HepG2 (cell line): ENCODE results near the gene MEIOB. TPM values are rescaled to one million over a fixed set of nuclear protein-coding genes. Genes with fewer than 3 reads are reported as not detected.

Source experiments
- E2F1 ChIP-seq: sonication (generic); formaldehyde crosslinking; IDR thresholded peaks from 2 replicates; pipeline ENCODE4 v1.5.0; 2020; ENCODE audit warnings: missing genetic modification reagents
- KDM4B ChIP-seq: sonication (generic); formaldehyde crosslinking; IDR thresholded peaks from 2 replicates; pipeline ENCODE4 v1.4.0; 2020; ENCODE audit warnings: missing genetic modification reagents
- LCORL ChIP-seq, 2 experiments: fragments of 450-650 bp in 1 of 2; sonication (generic) in 1 of 2; formaldehyde crosslinking in 1 of 2; IDR thresholded peaks; 2 replicates each; pipeline versions ENCODE4 v1.5.0 to v1.6.1; 2017 to 2020; ENCODE audit warnings: antibody characterized with exemption in 1 of 2, missing genetic modification reagents in 1 of 2
- MAFK ChIP-seq, 2 experiments: IDR thresholded peaks in 1 of 2; conservative IDR thresholded peaks in 1 of 2; 2 replicates each; pipeline ENCODE4 v1.6.1; 2011; ENCODE audit warnings: improper control_type of control experiment in 2 of 2, low read length in 2 of 2
- ZNF136 ChIP-seq: sonication (generic); formaldehyde crosslinking; IDR thresholded peaks from 2 replicates; pipeline ENCODE4 v1.8.1; 2022; ENCODE audit warnings: low read depth, mild to moderate bottlenecking, moderate library complexity, missing genetic modification reagents
- ZNF180 ChIP-seq: sonication (generic); formaldehyde crosslinking; IDR thresholded peaks from 2 replicates; pipeline ENCODE4 v1.4.0; 2020; ENCODE audit warnings: low read depth, missing genetic modification reagents, borderline replicate concordance
- ZNF232 ChIP-seq: sonication (generic); formaldehyde crosslinking; IDR thresholded peaks from 2 replicates; pipeline ENCODE4 v1.4.0; 2020; ENCODE audit warnings: missing genetic modification reagents, borderline replicate concordance
- ZNF710 ChIP-seq: sonication (generic); formaldehyde crosslinking; IDR thresholded peaks from 2 replicates; pipeline ENCODE4 v1.5.0; 2020; ENCODE audit warnings: mild to moderate bottlenecking, missing genetic modification reagents, borderline replicate concordance
- polyA plus RNA-seq, 8 experiments: library from polyadenylated mRNA; depleted of rRNA in 3 of 8; stranded (reverse) in 7 of 8; unstranded in 1 of 8; fragments of >200 nt; fragmentation: Illumina TruSeq in 4 of 8; extraction: Trizol in 4 of 8; gene quantifications; 2 replicates each; pipeline versions ENCODE4 v1.2.1 to v1.2.3, GENCODE V29; 2011 to 2016; ENCODE audit warnings: low read depth in 4 of 8, missing spikeins in 1 of 8, mixed read lengths in 1 of 8; ENCODE audit not compliant: insufficient read depth in 1 of 8
- total RNA-seq, 5 experiments: library from RNA; depleted of rRNA; stranded (reverse); fragments of >200 nt; fragmentation: Illumina TruSeq; extraction: Trizol; gene quantifications; 2 replicates each; pipeline ENCODE4 v1.2.3, GENCODE V29; 2016; ENCODE audit warnings: low read depth in 1 of 5
- TF ChIP-seq, protein P1 (sequence below): IDR thresholded peaks from 2 replicates; pipeline ENCODE4 v1.6.1; 2016; ENCODE audit warnings: mild to moderate bottlenecking
- TF ChIP-seq, protein P2 (sequence below): sonication (generic); formaldehyde crosslinking; IDR thresholded peaks from 2 replicates; pipeline ENCODE4 v1.4.0; 2020; ENCODE audit warnings: mild to moderate bottlenecking, missing genetic modification reagents
- TF ChIP-seq, protein P3 (sequence below): IDR thresholded peaks from 2 replicates; pipeline ENCODE4 v1.6.1; 2016; ENCODE audit warnings: low read depth, borderline replicate concordance
- TF ChIP-seq, protein P4 (sequence below): sonication (generic); formaldehyde crosslinking; IDR thresholded peaks from 2 replicates; pipeline ENCODE4 v1.4.0; 2020; ENCODE audit warnings: missing genetic modification reagents
- TF ChIP-seq, protein P5 (sequence below): sonication (generic); formaldehyde crosslinking; conservative IDR thresholded peaks from 2 replicates; pipeline ENCODE4 v1.4.0; 2020; ENCODE audit warnings: mild to moderate bottlenecking, missing genetic modification reagents, moderate library complexity

MEIOB gene
- total and polyA plus RNA-seq, 2 of the 13 experiments (the other 11 are each of a cell fraction or from before 2014, with no cell fraction given): 0.17 TPM; not detected in 1

DNA sequence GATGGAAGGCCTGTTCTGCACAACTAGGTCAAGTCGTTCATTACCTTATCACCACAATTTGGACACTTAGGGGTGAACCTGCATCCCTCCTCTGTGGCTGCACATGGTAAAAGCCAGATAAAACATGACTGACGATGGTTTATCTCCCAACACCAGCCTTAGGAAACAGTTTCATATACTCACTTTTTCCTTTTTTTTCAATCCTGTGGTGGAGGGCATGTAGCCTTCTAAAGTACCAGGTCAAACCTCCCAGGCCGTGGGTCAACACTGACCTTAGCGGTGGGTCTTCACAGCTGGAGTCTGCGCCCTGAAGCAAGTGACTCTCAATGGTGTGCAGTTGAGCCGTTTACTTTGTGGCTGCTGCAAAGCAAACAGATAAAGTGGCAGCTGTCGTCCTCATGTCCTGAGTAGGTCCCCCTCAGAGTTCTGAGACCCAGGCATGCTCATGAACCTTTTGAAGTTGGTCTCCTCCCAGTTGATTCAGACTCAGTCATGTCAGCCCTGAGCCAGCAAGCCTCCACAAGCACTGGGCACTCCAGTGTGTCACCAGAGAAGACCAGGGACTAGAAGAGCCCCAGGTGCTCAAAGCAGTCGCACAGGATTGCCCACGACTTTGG, 39.0 kb downstream of the MEIOB start (continued):
- no peak for TF ChIP-seq MAFK (conservative IDR thresholded peaks at IDR 0.05 in 1 of 2, IDR thresholded peaks at IDR 0.05 in 1 of 2; ENCODE audit: low read length in 2 of 2)
- peak; percentile 46; the same call in 1 of the 2 replicates for TF ChIP-seq ZNF710 (CRISPR knock-in tag)
- no peak for TF ChIP-seq ZNF232 (CRISPR knock-in tag)
- TF ChIP-seq, protein P1, sequence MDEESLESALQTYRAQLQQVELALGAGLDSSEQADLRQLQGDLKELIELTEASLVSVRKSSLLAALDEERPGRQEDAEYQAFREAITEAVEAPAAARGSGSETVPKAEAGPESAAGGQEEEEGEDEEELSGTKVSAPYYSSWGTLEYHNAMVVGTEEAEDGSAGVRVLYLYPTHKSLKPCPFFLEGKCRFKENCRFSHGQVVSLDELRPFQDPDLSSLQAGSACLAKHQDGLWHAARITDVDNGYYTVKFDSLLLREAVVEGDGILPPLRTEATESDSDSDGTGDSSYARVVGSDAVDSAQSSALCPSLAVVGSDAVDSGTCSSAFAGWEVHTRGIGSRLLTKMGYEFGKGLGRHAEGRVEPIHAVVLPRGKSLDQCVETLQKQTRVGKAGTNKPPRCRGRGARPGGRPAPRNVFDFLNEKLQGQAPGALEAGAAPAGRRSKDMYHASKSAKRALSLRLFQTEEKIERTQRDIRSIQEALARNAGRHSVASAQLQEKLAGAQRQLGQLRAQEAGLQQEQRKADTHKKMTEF (CRISPR knock-in tag): peak; percentile 63; the same call in 1 of the 2 replicates
- TF ChIP-seq LCORL (IDR thresholded peaks at IDR 0.05): no peak
- peak; percentile 78 for TF ChIP-seq LCORL (CRISPR knock-in tag; IDR thresholded peaks at IDR 0.05)
- TF ChIP-seq KDM4B (CRISPR knock-in tag): peak; percentile 39; the same call in 1 of the 2 replicates
- TF ChIP-seq E2F1 (CRISPR knock-in tag): 0 out of 2 replicates have a peak, but pooled peaks have one; percentile 30
- TF ChIP-seq, protein P2, sequence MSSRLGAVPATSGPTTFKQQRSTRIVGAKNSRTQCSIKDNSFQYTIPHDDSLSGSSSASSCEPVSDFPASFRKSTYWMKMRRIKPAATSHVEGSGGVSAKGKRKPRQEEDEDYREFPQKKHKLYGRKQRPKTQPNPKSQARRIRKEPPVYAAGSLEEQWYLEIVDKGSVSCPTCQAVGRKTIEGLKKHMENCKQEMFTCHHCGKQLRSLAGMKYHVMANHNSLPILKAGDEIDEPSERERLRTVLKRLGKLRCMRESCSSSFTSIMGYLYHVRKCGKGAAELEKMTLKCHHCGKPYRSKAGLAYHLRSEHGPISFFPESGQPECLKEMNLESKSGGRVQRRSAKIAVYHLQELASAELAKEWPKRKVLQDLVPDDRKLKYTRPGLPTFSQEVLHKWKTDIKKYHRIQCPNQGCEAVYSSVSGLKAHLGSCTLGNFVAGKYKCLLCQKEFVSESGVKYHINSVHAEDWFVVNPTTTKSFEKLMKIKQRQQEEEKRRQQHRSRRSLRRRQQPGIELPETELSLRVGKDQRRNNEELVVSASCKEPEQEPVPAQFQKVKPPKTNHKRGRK (CRISPR knock-in tag): no peak
- TF ChIP-seq, protein P3, sequence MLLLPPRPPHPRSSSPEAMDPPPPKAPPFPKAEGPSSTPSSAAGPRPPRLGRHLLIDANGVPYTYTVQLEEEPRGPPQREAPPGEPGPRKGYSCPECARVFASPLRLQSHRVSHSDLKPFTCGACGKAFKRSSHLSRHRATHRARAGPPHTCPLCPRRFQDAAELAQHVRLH (CRISPR knock-in tag): peak; percentile 48; the same call in 1 of the 2 replicates
- TF ChIP-seq ZNF136 (CRISPR knock-in tag): no peak
- TF ChIP-seq, protein P4, sequence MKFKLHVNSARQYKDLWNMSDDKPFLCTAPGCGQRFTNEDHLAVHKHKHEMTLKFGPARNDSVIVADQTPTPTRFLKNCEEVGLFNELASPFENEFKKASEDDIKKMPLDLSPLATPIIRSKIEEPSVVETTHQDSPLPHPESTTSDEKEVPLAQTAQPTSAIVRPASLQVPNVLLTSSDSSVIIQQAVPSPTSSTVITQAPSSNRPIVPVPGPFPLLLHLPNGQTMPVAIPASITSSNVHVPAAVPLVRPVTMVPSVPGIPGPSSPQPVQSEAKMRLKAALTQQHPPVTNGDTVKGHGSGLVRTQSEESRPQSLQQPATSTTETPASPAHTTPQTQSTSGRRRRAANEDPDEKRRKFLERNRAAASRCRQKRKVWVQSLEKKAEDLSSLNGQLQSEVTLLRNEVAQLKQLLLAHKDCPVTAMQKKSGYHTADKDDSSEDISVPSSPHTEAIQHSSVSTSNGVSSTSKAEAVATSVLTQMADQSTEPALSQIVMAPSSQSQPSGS: peak; percentile 56; the same call in 1 of the 2 replicates
- TF ChIP-seq ZNF180: no peak
- TF ChIP-seq, protein P5, sequence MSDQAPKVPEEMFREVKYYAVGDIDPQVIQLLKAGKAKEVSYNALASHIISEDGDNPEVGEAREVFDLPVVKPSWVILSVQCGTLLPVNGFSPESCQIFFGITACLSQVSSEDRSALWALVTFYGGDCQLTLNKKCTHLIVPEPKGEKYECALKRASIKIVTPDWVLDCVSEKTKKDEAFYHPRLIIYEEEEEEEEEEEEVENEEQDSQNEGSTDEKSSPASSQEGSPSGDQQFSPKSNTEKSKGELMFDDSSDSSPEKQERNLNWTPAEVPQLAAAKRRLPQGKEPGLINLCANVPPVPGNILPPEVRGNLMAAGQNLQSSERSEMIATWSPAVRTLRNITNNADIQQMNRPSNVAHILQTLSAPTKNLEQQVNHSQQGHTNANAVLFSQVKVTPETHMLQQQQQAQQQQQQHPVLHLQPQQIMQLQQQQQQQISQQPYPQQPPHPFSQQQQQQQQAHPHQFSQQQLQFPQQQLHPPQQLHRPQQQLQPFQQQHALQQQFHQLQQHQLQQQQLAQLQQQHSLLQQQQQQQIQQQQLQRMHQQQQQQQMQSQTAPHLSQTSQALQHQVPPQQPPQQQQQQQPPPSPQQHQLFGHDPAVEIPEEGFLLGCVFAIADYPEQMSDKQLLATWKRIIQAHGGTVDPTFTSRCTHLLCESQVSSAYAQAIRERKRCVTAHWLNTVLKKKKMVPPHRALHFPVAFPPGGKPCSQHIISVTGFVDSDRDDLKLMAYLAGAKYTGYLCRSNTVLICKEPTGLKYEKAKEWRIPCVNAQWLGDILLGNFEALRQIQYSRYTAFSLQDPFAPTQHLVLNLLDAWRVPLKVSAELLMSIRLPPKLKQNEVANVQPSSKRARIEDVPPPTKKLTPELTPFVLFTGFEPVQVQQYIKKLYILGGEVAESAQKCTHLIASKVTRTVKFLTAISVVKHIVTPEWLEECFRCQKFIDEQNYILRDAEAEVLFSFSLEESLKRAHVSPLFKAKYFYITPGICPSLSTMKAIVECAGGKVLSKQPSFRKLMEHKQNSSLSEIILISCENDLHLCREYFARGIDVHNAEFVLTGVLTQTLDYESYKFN: peak; percentile 86
